ENCODE results near the gene PRICKLE2.

The PRICKLE2 gene

GRCh38 chr3:64086479-64087252 is 138.6 kb downstream of the PRICKLE2 start:
- Histone ChIP-seq H3K36me3 (replicated peaks) (no peaks in the 10 kb centered on the region), H3K27me3 (replicated peaks) (no peaks in the 10 kb centered on the region), H3K4me3 (ENCODE audit: low read depth, low read length) (no peak overlapping the region), H3K27ac (no peak overlapping the region)
- no peak for TF ChIP-seq CTCF (IDR thresholded peaks at IDR 0.05; ENCODE audit: low read depth, low read length, missing control alignments)
- DNase-seq = no peak
- in situ Hi-C loops (cut with HindIII; ENCODE audit: low pct_ligation_motif_present, low sequenced_read_pairs) = no loop called here

DNA sequence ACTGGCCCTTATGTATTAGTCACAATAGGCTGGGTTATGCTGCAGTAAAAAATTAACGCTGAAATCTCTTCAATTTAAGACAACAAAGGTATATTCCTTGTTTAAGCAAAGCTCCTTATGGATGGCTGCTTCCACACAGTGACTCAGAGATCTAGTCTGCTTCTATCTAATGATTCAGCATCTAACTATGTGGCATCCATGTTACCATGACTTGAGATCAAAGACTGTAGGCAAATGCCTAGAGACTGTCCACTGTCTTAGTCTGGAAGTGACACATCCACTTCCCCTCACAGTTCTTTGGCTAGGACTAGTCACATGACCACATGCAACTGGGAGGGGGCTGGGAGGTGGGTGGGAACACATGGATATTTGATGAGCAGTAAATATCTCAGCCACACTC is 140.6 kb downstream of the PRICKLE2 start:
- Histone ChIP-seq H3K4me3 (ENCODE audit: low read depth, low read length) (no peak overlapping the region), H3K27me3 (replicated peaks) (no peaks in the 10 kb centered on the region), H3K27ac (peak overlapping the region; percentile 53), H3K36me3 (replicated peaks) (no peaks in the 10 kb centered on the region)
- peak; percentile 95 for DNase-seq
- in situ Hi-C loops (cut with HindIII; ENCODE audit: low pct_ligation_motif_present, low sequenced_read_pairs) = no loop called here
- TF ChIP-seq CTCF (IDR thresholded peaks at IDR 0.05; ENCODE audit: low read depth, low read length, missing control alignments) = no peak

GRCh38 chr3:64083575-64083974 is 141.7 kb downstream of the PRICKLE2 start:
- DNase-seq = no peak
- in situ Hi-C loops (cut with HindIII; ENCODE audit: low pct_ligation_motif_present, low sequenced_read_pairs) = no loop called here
- no peaks in the 10 kb centered on the region for H3K27me3 ChIP-seq (replicated peaks)
- no peaks in the 10 kb centered on the region for H3K36me3 ChIP-seq (replicated peaks)
- H3K27ac ChIP-seq = no peak overlapping the region
- TF ChIP-seq CTCF (IDR thresholded peaks at IDR 0.05; ENCODE audit: low read depth, low read length, missing control alignments) = no peak
- H3K4me3 ChIP-seq (ENCODE audit: low read depth, low read length) = no peak overlapping the region

GRCh38 chr3:64082961-64083541 is 142.2 kb downstream of the PRICKLE2 start:
- no peak for TF ChIP-seq CTCF (IDR thresholded peaks at IDR 0.05; ENCODE audit: low read depth, low read length, missing control alignments)
- DNase-seq = no peak
- no peaks in the 10 kb centered on the region for H3K36me3 ChIP-seq (replicated peaks)
- H3K27ac ChIP-seq = no peak overlapping the region
- no peak overlapping the region for H3K4me3 ChIP-seq (ENCODE audit: low read depth, low read length)
- no peaks in the 10 kb centered on the region for H3K27me3 ChIP-seq (replicated peaks)
- in situ Hi-C loops (cut with HindIII; ENCODE audit: low pct_ligation_motif_present, low sequenced_read_pairs) = no loop called here

DNA sequence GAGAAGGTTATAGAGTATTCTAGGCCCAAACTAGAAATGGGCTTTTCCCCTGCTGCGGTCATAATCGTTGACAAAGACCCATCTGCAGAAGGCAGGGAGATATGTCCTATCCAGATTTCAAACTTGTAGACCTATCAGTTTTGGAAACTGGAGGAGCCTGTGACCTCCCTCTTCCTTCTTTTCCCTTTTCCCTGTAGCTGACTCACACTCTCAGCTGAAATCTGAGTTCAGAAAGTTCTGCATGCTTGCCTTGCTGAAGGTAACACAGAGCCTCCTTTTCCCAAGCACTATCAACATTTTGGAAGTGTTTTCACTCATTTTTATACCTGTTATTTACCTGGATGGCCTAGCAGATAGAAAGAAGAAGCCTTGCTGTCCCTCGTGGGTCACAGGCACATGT is 142.9 kb downstream of the PRICKLE2 start:
- H3K27me3 ChIP-seq (replicated peaks) = no peaks in the 10 kb centered on the region
- H3K4me3 ChIP-seq (ENCODE audit: low read depth, low read length) = no peak overlapping the region
- no peaks in the 10 kb centered on the region for H3K36me3 ChIP-seq (replicated peaks)
- in situ Hi-C loops (cut with HindIII; ENCODE audit: low pct_ligation_motif_present, low sequenced_read_pairs) = no loop called here
- no peak for TF ChIP-seq CTCF (IDR thresholded peaks at IDR 0.05; ENCODE audit: low read depth, low read length, missing control alignments)
- DNase-seq = no peak
- H3K27ac ChIP-seq = no peak overlapping the region
